Liver (tissue), 9 donors: ENCODE measurements around the gene IQCC. TPM values are rescaled to one million over a fixed set of nuclear protein-coding genes. Genes with fewer than 3 reads are reported as not detected.

Source experiments
- DNase-seq: peaks from one replicate; pipeline ENCODE4 v3.0.0-alpha.2; 2017; ENCODE audit warnings: low spot score
- H3K27ac ChIP-seq, 2 donors: one replicate each; pipeline ENCODE4 v1.7.0; 2013; ENCODE audit warnings: inconsistent platforms in 2 of 2, low read length in 2 of 2, control low read depth in 1 of 2, low read depth in 1 of 2, mild to moderate bottlenecking in 1 of 2
- H3K27me3 ChIP-seq, 4 donors: one replicate each; pipeline versions ENCODE4 v1.6.1 to v1.7.0; 2013; ENCODE audit warnings: low read length in 3 of 4, inconsistent platforms in 1 of 4, mild to moderate bottlenecking in 1 of 4, moderate library complexity in 1 of 4; ENCODE audit not compliant: control insufficient read depth in 4 of 4, insufficient read depth in 4 of 4
- H3K36me3 ChIP-seq, 4 donors: one replicate each; pipeline versions ENCODE4 v1.6.1 to v1.7.0; 2013; ENCODE audit warnings: low read length in 3 of 4, mild to moderate bottlenecking in 3 of 4, low read depth in 1 of 4, moderate library complexity in 1 of 4; ENCODE audit not compliant: control insufficient read depth in 4 of 4, insufficient read depth in 3 of 4
- H3K4me1 ChIP-seq, 4 donors: one replicate each; pipeline versions ENCODE4 v1.6.1 to v1.7.0; 2013; ENCODE audit warnings: low read length in 3 of 4, mild to moderate bottlenecking in 3 of 4, moderate library complexity in 1 of 4; ENCODE audit not compliant: control insufficient read depth in 4 of 4, insufficient read depth in 4 of 4
- H3K4me3 ChIP-seq, 3 donors: one replicate each; pipeline versions ENCODE4 v1.6.1 to v1.7.0; 2013; ENCODE audit warnings: low read length in 3 of 3, control low read depth in 1 of 3, low read depth in 1 of 3, mild to moderate bottlenecking in 1 of 3
- H3K9ac ChIP-seq, 2 donors: one replicate each; pipeline ENCODE4 v1.7.0; 2013; ENCODE audit warnings: low read length in 2 of 2, mild to moderate bottlenecking in 2 of 2, moderate library complexity in 2 of 2, control low read depth in 1 of 2, low read depth in 1 of 2
- H3K9me3 ChIP-seq, 4 donors: one replicate each; pipeline versions ENCODE4 v1.6.1 to v1.7.0; 2013; ENCODE audit warnings: low read length in 3 of 4; ENCODE audit not compliant: control insufficient read depth in 4 of 4
- EGR1 ChIP-seq, 2 donors: IDR thresholded peaks; 2 replicates each; pipeline ENCODE4 v1.6.1; 2016 to 2018; ENCODE audit warnings: antibody characterized with exemption in 2 of 2, low read depth in 2 of 2
- FOXA2 ChIP-seq: IDR thresholded peaks from 2 replicates; pipeline ENCODE4 v1.6.1; 2016; ENCODE audit warnings: antibody characterized with exemption
- GABPA ChIP-seq, 2 donors: IDR thresholded peaks in 1 of 2; conservative IDR thresholded peaks in 1 of 2; 2 replicates each; pipeline ENCODE4 v1.6.1; 2016; ENCODE audit warnings: antibody characterized with exemption in 2 of 2, mild to moderate bottlenecking in 1 of 2, moderate library complexity in 1 of 2
- HNF4A ChIP-seq, 2 donors: conservative IDR thresholded peaks; 2 replicates each; pipeline ENCODE4 v1.6.1; 2016; ENCODE audit warnings: antibody characterized with exemption in 2 of 2, mild to moderate bottlenecking in 2 of 2
- HNF4G ChIP-seq: IDR thresholded peaks from 2 replicates; pipeline ENCODE4 v1.6.1; 2016; ENCODE audit warnings: antibody characterized with exemption
- JUND ChIP-seq, 2 donors: IDR thresholded peaks; 2 replicates each; pipeline ENCODE4 v1.6.1; 2016; ENCODE audit warnings: antibody characterized with exemption in 2 of 2
- NR2F2 ChIP-seq: IDR thresholded peaks from 2 replicates; pipeline ENCODE4 v1.6.1; 2016; ENCODE audit warnings: antibody characterized with exemption
- RAD21 ChIP-seq, 2 donors: IDR thresholded peaks; 2 replicates each; pipeline ENCODE4 v1.6.1; 2016; ENCODE audit warnings: antibody characterized with exemption in 2 of 2, mild to moderate bottlenecking in 2 of 2
- RXRA ChIP-seq, 2 donors: IDR thresholded peaks; 2 replicates each; pipeline ENCODE4 v1.6.1; 2017 to 2018; ENCODE audit warnings: antibody characterized with exemption in 2 of 2, mild to moderate bottlenecking in 1 of 2
- SP1 ChIP-seq: IDR thresholded peaks from 2 replicates; pipeline ENCODE4 v1.6.1; 2018; ENCODE audit warnings: antibody characterized with exemption, mild to moderate bottlenecking
- TAF1 ChIP-seq: conservative IDR thresholded peaks from 2 replicates; pipeline ENCODE4 v1.6.1; 2016; ENCODE audit warnings: antibody characterized with exemption, mild to moderate bottlenecking
- YY1 ChIP-seq: IDR thresholded peaks from 2 replicates; pipeline ENCODE4 v1.6.1; 2016; ENCODE audit warnings: antibody characterized with exemption, mild to moderate bottlenecking
- WGBS: extraction: QIAGEN DNeasy Blood & Tissue Kit; methylation state at CpG from one replicate; pipeline ENCODE4 v1.1.7; 2013; 5-methylcytosine and 5-hydroxymethylcytosine counted together
- polyA plus RNA-seq, 2 donors: library from polyadenylated mRNA; stranded (reverse) in 1 of 2; unstranded in 1 of 2; fragments of 200-250 nt in 1 of 2; fragments of >200 nt in 1 of 2; fragmentation: Nextera tagmentation in 1 of 2; extraction: Ambion mirVana in 1 of 2; gene quantifications; one replicate each; pipeline versions ENCODE4 v1.2.1 to v1.2.3, GENCODE V29; 2013 to 2015
- total RNA-seq, 2 donors: library from RNA; depleted of rRNA; stranded (reverse); fragments of >200 nt; gene quantifications; one replicate each; pipeline ENCODE4 v1.2.3, GENCODE V29; 2014
- TF ChIP-seq, protein P1 (sequence below): fragments of 150-350 bp; IDR thresholded peaks from 2 replicates; pipeline ENCODE4 v1.5.1; 2017; ENCODE audit warnings: improper control_type of control experiment, low read depth, low read length; ENCODE audit not compliant: missing input control
- TF ChIP-seq, protein P2 (sequence below): IDR thresholded peaks from 2 replicates; pipeline ENCODE4 v1.6.1; 2016; ENCODE audit warnings: antibody characterized with exemption
- TF ChIP-seq, protein P3 (sequence below): IDR thresholded peaks from 2 replicates; pipeline ENCODE4 v1.6.1; 2016; ENCODE audit warnings: antibody characterized with exemption, mild to moderate bottlenecking
- TF ChIP-seq, protein P4 (sequence below): IDR thresholded peaks from 2 replicates; pipeline ENCODE4 v1.6.1; 2016; ENCODE audit warnings: antibody characterized with exemption
- TF ChIP-seq, protein P5 (sequence below): IDR thresholded peaks from 2 replicates; pipeline ENCODE4 v1.6.1; 2016; ENCODE audit warnings: antibody characterized with exemption
- donor health status: healthy.
- donor health status: healthy.
- donor health status: healthy.
- donor health status: healthy.
- donor health status: healthy.

The IQCC gene
- total and polyA plus RNA-seq, 4 donors = 0.42 to 2.3 (median 0.61) TPM

DNA sequence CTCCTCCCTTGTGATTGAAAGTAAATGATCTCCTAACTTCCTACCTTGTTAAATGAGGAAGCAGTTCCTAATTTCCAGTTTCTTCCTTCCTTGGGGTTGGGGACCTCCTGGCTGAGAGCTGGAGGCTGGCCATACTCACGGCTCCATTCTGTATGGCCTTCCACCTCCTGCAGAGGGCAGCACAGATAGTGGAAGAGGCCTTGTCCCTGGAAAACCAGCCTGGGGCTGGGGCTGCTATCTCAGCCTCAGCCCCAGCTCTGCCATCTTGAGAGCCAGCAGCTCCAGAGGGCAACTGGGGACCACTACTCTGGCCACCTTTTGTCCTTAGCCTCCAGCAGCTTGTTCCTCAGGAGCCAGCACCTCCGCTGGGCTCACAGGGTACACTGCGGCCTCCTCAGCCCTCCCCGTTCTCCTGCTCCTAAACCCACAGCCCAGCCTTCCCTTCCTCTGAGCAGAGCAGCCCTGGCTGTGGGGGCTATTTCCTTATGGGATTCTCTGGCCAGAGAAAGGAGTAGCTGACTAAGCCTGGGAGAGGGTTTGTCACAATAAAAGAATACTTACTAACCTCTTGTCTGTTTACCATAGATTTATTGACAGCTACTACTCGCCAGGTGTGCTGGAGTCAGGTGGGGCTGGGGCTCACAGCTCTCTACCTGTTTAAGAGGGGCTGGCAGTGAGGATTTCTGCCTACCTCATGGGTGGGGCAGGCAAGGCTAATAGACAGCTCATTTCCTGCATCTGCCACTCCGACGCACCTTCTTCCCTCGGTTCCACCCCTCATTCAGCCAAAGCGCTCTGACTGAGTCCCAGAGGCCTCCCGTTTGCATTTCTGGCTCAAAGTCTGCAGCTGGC, 10.4 kb downstream of the IQCC start:
- Histone ChIP-seq H3K27me3 (no peaks in the 10 kb centered on the region), H3K9ac (no peak overlapping the region), H3K27ac (no peak overlapping the region), H3K4me1 (peaks cover 1 to 2% (median 2%) of the 10 kb centered on the region in 4 donors), H3K9me3 (no peaks in the 10 kb centered on the region), H3K36me3 (peaks cover 0 to 13% (median 4%) of the 10 kb centered on the region in 4 donors), H3K4me3 (no peak overlapping the region)
- TF ChIP-seq, protein P1, sequence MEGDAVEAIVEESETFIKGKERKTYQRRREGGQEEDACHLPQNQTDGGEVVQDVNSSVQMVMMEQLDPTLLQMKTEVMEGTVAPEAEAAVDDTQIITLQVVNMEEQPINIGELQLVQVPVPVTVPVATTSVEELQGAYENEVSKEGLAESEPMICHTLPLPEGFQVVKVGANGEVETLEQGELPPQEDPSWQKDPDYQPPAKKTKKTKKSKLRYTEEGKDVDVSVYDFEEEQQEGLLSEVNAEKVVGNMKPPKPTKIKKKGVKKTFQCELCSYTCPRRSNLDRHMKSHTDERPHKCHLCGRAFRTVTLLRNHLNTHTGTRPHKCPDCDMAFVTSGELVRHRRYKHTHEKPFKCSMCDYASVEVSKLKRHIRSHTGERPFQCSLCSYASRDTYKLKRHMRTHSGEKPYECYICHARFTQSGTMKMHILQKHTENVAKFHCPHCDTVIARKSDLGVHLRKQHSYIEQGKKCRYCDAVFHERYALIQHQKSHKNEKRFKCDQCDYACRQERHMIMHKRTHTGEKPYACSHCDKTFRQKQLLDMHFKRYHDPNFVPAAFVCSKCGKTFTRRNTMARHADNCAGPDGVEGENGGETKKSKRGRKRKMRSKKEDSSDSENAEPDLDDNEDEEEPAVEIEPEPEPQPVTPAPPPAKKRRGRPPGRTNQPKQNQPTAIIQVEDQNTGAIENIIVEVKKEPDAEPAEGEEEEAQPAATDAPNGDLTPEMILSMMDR = peak; percentile 77
- TF ChIP-seq RAD21 (IDR thresholded peaks at IDR 0.05) = peak; percentile 89 to 95
- TF ChIP-seq, protein P2, sequence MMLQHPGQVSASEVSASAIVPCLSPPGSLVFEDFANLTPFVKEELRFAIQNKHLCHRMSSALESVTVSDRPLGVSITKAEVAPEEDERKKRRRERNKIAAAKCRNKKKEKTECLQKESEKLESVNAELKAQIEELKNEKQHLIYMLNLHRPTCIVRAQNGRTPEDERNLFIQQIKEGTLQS = no peak
- no peak for TF ChIP-seq FOXA2
- 72% methylated on average over 10 of the region's 10 CpGs for WGBS
- peak; percentile 66 for DNase-seq

DNA sequence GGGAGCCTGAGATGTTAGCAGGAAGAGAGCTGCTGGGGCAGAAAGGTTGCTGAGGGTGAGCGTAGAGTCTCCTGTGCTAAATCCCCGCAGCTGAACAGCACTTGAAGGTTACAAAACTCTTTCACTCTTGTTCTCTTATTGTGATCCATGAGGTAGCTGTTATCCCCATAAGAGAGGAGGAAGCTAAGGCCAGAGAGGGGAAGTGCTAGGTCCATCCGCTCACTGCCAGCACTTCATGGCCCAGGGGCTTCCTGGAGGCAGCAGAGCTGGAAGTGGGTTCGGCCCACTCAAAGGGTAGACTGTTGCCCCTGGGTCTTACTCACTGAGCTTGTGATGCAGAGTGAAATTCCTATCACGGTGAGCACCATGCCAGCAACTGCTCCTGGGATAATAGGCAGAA, 11.1 kb downstream of the IQCC start:
- TF ChIP-seq HNF4A (conservative IDR thresholded peaks at IDR 0.05) (no peak), JUND (IDR thresholded peaks at IDR 0.05) (no peak), EGR1 (IDR thresholded peaks at IDR 0.05; ENCODE audit: low read depth in 2 of 2) (no peak), HNF4G (no peak), NR2F2 (no peak), YY1 (no peak), FOXA2 (no peak), RXRA (IDR thresholded peaks at IDR 0.05) (no peak), SP1 (no peak), GABPA (IDR thresholded peaks at IDR 0.05 in 1 of 2, conservative IDR thresholded peaks at IDR 0.05 in 1 of 2) (no peak), TAF1 (no peak)
- TF ChIP-seq, protein P3, sequence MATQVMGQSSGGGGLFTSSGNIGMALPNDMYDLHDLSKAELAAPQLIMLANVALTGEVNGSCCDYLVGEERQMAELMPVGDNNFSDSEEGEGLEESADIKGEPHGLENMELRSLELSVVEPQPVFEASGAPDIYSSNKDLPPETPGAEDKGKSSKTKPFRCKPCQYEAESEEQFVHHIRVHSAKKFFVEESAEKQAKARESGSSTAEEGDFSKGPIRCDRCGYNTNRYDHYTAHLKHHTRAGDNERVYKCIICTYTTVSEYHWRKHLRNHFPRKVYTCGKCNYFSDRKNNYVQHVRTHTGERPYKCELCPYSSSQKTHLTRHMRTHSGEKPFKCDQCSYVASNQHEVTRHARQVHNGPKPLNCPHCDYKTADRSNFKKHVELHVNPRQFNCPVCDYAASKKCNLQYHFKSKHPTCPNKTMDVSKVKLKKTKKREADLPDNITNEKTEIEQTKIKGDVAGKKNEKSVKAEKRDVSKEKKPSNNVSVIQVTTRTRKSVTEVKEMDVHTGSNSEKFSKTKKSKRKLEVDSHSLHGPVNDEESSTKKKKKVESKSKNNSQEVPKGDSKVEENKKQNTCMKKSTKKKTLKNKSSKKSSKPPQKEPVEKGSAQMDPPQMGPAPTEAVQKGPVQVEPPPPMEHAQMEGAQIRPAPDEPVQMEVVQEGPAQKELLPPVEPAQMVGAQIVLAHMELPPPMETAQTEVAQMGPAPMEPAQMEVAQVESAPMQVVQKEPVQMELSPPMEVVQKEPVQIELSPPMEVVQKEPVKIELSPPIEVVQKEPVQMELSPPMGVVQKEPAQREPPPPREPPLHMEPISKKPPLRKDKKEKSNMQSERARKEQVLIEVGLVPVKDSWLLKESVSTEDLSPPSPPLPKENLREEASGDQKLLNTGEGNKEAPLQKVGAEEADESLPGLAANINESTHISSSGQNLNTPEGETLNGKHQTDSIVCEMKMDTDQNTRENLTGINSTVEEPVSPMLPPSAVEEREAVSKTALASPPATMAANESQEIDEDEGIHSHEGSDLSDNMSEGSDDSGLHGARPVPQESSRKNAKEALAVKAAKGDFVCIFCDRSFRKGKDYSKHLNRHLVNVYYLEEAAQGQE = no peak
- TF ChIP-seq, protein P4, sequence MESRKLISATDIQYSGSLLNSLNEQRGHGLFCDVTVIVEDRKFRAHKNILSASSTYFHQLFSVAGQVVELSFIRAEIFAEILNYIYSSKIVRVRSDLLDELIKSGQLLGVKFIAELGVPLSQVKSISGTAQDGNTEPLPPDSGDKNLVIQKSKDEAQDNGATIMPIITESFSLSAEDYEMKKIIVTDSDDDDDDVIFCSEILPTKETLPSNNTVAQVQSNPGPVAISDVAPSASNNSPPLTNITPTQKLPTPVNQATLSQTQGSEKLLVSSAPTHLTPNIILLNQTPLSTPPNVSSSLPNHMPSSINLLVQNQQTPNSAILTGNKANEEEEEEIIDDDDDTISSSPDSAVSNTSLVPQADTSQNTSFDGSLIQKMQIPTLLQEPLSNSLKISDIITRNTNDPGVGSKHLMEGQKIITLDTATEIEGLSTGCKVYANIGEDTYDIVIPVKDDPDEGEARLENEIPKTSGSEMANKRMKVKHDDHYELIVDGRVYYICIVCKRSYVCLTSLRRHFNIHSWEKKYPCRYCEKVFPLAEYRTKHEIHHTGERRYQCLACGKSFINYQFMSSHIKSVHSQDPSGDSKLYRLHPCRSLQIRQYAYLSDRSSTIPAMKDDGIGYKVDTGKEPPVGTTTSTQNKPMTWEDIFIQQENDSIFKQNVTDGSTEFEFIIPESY = no peak
- TF ChIP-seq, protein P5, sequence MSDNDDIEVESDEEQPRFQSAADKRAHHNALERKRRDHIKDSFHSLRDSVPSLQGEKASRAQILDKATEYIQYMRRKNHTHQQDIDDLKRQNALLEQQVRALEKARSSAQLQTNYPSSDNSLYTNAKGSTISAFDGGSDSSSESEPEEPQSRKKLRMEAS = no peak
- H3K36me3 ChIP-seq = peaks cover 0 to 13% (median 4%) of the 10 kb centered on the region in 4 donors

More for the DNA sequence above, 11.1 kb downstream of the IQCC start:
- no peak for DNase-seq
- no peaks in the 10 kb centered on the region for H3K27me3 ChIP-seq
- H3K9ac ChIP-seq = no peak overlapping the region
- 84% methylated on average over 5 of the region's 5 CpGs for WGBS
- H3K9me3 ChIP-seq = no peaks in the 10 kb centered on the region
- H3K27ac ChIP-seq = no peak overlapping the region
- H3K4me1 ChIP-seq = peaks cover 7 to 9% (median 9%) of the 10 kb centered on the region in 4 donors
- no peak overlapping the region for H3K4me3 ChIP-seq
